ENCODE data around the gene WDR45B. TPM values are rescaled to one million over a fixed set of nuclear protein-coding genes. Genes with fewer than 3 reads are reported as not detected.

Gene WDR45B
- total and polyA plus RNA-seq, 8 donors = 28.3 to 63.2 (median 46.9) TPM

DNA sequence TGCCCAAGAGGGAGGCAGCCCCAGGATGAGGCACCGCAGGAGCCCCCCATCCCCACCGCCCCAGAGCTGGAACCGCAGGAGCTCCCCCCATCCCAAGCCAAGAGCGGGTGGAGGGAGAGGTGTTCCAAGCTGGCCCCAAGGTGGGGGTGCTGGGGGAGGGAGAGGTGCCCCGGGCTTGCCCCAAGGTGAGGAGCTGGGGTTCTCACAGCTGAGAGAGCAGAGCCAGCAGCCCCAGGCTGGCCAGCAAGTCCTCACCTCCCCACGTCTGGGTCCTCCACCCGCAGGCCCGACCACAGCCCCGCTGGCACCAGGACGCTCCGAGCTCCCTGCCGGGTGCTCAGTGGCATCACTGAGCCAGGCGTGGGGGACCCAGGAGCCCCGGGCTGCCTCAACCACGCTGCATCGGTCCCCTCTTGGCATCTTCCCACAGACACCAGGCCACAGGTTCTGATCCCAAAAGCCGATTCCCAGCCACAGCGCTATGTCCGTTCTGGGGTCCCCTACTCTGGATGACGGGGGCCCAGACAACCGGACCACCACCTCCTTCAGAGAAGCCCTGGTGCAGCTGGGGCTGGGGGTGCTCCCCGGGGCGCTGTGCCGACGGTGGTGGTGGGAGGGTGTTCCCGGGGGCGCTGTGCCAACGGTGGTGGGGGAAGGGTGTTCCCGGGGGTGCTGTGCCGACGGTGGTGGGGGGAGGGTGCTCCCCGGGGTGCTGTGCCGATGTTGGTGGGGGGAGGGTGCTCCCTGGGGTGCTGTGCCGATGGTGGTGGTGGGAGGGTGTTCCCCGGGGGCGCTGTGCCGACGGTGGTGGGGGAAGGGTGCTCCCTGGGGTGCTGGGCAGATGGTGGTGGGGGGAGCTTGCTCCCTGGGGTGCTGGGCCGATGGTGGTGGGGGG is 15.4 kb upstream of the WDR45B start:
- intact Hi-C loops (cut with DNase I) = no loop called here
- H3K36me3 ChIP-seq = no peaks in the 10 kb centered on the region
- DNase-seq = peak in 2 of 6 donors; percentile 56 to 71
- no peak for ATAC-seq
- no peak for FAIRE-seq
- TF ChIP-seq, protein P1, sequence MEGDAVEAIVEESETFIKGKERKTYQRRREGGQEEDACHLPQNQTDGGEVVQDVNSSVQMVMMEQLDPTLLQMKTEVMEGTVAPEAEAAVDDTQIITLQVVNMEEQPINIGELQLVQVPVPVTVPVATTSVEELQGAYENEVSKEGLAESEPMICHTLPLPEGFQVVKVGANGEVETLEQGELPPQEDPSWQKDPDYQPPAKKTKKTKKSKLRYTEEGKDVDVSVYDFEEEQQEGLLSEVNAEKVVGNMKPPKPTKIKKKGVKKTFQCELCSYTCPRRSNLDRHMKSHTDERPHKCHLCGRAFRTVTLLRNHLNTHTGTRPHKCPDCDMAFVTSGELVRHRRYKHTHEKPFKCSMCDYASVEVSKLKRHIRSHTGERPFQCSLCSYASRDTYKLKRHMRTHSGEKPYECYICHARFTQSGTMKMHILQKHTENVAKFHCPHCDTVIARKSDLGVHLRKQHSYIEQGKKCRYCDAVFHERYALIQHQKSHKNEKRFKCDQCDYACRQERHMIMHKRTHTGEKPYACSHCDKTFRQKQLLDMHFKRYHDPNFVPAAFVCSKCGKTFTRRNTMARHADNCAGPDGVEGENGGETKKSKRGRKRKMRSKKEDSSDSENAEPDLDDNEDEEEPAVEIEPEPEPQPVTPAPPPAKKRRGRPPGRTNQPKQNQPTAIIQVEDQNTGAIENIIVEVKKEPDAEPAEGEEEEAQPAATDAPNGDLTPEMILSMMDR (IDR thresholded peaks at IDR 0.05) = no peak
- no peak overlapping the region for H3K4me3 ChIP-seq
- H3K9me3 ChIP-seq = no peaks in the 10 kb centered on the region
- H3K27ac ChIP-seq = no peak overlapping the region
- 87 to 89% methylated on average over 39 of the region's 39 CpGs for WGBS, 2 donors
- H3K4me1 ChIP-seq = no peaks in the 10 kb centered on the region
- no peaks in the 10 kb centered on the region for H3K27me3 ChIP-seq

DNA sequence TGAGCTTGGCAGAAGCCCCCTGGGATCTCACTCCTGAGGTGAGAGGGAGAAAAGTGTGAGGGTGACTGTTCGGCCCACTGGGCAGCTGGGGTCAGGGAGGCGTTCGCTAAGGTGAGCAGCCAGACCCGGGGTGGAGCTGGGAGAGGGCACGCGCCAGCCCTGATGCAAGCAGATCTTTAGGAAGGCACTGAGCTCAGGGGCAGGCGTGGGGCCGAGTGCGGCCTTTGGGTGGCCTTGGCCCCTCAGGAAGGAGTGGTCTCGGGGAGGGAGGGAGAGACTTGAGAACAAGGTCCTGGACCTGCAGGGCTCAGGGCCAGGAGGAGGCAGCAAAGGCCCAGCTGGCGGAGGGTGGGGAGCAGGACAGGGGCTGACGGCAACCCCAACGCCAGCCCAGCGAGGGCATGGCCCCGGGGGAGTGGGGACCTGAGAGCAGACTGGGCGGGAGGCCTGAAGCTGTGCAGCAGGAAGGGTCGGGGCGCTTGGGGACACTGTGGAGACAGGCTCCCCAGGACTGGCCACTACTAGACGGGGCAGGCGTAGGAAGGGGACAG is 14.5 kb upstream of the WDR45B start:
- no peak for FAIRE-seq
- no peaks in the 10 kb centered on the region for H3K27me3 ChIP-seq
- no peaks in the 10 kb centered on the region for H3K36me3 ChIP-seq
- H3K4me3 ChIP-seq = no peak overlapping the region
- H3K4me1 ChIP-seq = no peaks in the 10 kb centered on the region
- no peak for ATAC-seq
- TF ChIP-seq, protein P1 (IDR thresholded peaks at IDR 0.05) = no peak
- DNase-seq = peak in 3 of 6 donors; percentile 19 to 69 (median 53)
- 93 to 95% methylated on average over 20 of the region's 20 CpGs for WGBS, 2 donors
- intact Hi-C loops (cut with DNase I) = no loop called here
- no peaks in the 10 kb centered on the region for H3K9me3 ChIP-seq
- no peak overlapping the region for H3K27ac ChIP-seq

DNA sequence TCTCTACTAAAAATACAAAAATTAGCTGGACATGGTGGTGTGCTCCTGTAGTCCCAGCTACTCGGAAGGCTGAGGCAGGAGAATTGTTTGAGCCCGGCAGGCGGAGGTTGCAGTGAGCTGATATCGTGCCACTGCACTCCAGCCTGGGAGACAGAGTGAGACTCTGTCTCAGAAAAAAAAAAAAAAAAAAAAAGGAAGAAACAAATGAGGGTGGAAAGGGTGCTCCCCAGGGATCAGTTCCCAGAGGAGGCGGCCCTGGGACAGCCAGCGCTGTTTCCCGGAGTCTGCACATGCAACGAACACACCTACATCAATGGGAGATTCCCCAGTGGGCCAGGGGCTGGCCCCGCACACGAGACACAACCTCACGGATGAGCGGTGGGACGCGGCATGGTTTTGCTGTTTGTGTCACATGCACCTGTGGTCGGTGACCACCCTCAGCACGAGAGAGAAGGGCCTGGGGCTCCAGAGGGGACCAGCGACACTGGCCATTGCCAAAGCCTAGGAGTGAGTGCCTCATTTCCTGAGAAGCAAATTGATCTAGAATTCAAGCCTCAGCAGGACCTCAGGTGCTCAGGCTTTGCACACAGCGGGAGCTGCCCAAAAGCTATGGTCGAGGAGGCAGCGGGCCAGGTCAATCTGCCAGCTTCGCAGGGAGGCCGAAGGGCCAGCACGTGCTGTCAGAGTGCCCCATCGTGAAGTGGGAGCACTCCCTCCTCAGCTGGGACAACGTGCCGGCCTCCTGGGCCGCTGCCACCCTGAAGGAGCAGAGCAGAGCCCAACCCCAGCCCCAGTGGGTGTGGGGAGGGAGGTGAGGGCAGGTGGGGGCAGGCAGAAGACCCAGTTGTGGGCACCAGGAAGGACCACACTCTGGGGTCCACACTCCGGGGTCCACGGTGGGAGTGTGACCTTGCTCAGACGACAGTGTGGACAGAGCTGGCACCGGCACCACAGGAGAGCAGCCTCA is 13.8 kb upstream of the WDR45B start:
- FAIRE-seq (no peak), ATAC-seq (no peak), DNase-seq (peak in 2 of 6 donors; percentile 55 to 71)
- 86 to 87% methylated on average over 31 of the region's 31 CpGs for WGBS, 2 donors
- Histone ChIP-seq H3K27me3 (no peaks in the 10 kb centered on the region), H3K36me3 (no peaks in the 10 kb centered on the region), H3K4me3 (no peak overlapping the region), H3K27ac (no peak overlapping the region), H3K9me3 (no peaks in the 10 kb centered on the region), H3K4me1 (no peaks in the 10 kb centered on the region)
- TF ChIP-seq, protein P1 (IDR thresholded peaks at IDR 0.05) = no peak
- intact Hi-C loops (cut with DNase I) = no loop called here

DNA sequence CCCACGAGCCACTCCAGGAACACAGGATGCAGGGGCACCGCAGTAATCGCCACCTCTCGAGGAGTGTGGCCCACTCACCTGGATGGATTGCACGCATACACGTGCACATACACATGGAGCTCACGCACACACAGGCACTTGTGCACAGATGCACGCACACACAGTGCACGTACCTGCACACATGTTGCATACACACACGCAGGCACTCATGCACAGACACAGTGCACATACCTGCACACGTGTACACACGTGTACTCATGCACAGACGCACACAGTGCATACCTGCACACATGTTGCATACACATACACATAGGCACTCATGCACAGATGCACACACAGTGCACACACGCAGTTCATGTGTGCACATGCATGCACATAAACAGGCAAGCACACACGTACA is 11.6 kb upstream of the WDR45B start:
- H3K4me3 ChIP-seq = no peak overlapping the region
- no peak for ATAC-seq
- DNase-seq = peak in 2 of 6 donors; percentile 16 to 17
- FAIRE-seq = no peak
- H3K9me3 ChIP-seq = no peaks in the 10 kb centered on the region
- no peaks in the 10 kb centered on the region for H3K27me3 ChIP-seq
- 90% methylated on average over 15 of the region's 15 CpGs for WGBS, 2 donors
- H3K4me1 ChIP-seq = no peaks in the 10 kb centered on the region
- TF ChIP-seq, protein P1 (IDR thresholded peaks at IDR 0.05) = no peak
- no peak overlapping the region for H3K27ac ChIP-seq
- H3K36me3 ChIP-seq = no peaks in the 10 kb centered on the region
- intact Hi-C loops (cut with DNase I) = loop anchor here in 1 of 3 donors (10.0 kb wide), 1 partner anchor 115 kb away; no protein-coding TSS in a partner anchor
